Stimulated activated CD4-positive, alpha-beta T cell treated with anti-CD3 and anti-CD28 coated beads, Interleukin-1b, Interleukin-23, amount 100 ng/mL, for 1 hour (primary cell): ENCODE data around the gene LHX3.
"Not testable (repeated sequence)": the region's sequence is repeated elsewhere in the genome, so short reads cannot be mapped to it uniquely, and the experiment has no call there.

Experiments used
- DNase-seq, 2 donors: peaks; one replicate each; pipeline ENCODE4 v3.0.0-alpha.2; 2020; ENCODE audit warnings: low read depth in 2 of 2

Gene LHX3

GRCh38 chr9:136242248-136242647 lies 37.3 kb upstream of the LHX3 start:
- no peak for DNase-seq

DNA sequence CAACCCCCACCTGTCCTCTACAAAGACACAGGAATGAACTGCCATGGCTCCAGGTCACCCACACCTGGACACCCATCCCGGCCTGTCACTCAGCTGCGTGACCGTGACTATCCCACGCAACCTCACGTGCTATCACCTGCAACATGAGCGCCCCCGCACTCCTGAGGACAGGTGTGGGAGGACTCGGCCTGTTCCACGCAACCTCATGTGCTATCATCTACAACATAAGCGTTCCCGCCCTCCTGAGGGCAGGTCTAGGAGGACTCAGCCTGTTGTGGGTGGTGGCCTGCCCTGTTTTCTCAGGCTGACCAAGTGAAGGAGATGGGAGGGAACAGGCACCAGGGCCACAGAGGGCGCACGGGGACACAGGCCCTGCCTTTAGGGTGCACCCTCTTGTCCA lies 36.6 kb upstream of the LHX3 start:
- DNase-seq, result no peak

DNA sequence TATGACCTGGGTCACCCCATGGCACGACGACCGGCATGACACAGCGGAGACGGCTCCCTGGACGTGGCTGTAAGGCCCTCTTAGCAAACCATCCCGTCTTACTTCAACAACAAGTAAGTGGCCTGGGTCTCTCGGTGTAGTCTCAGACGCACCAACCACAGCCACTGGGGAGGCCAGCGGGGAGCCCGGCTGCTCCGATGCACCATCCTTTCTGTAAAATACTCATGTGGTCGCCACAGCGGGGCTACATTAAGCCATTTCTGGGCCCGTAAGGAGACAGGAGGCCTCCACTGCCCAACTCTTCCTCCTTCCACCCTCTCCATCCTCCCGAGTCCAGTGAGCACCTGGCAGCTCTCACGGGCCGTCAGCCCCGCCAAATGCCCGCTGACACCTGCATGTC lies 36.0 kb upstream of the LHX3 start:
- DNase-seq, result no peak

- DNase-seq, result no peak
Measured at GRCh38 chr9:136239983-136240330, 35.0 kb upstream of the LHX3 start.

DNA sequence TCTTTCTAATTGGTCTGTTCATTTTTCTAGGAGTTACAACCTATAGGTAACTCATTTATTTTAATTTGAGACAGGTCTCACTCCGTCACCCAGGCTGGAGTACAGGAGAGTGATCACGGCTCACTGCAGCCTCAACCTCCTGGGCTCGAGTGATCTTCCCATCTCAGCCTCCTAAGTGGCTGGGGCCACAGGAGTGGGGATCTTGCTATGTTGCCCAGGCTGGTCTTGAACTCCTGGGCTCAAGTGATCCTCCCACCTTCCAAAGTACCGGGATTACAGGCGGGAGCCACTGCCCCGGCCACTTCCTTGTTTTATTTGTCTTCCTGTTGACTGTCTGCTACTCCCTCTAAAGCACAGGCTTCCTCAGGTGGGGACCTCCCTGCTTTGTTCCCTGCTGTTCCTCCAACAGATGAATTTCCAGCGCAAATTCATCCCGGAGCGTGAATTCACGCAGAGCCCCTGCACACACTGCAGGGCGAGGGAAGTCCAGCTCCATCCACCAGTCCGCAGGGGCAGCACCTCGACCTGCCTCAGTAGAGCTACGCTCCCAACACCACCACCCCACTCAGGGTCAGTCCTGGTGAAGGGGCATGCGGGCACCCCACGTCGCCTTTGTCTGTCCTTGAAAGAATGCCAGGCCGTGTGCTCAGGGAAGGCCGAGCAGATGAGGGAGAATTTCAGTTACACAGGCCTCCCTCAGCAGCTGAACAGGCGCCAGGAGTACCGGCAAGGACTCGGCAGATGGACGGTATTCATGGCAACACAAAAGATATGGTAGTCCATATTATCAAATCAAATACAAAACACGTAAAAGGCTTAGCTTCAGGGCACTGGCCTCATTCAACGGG lies 34.4 kb upstream of the LHX3 start:
- no peak for DNase-seq

- DNase-seq, result no peak
Measured at GRCh38 chr9:136238342-136238732, 33.4 kb upstream of the LHX3 start.

DNA sequence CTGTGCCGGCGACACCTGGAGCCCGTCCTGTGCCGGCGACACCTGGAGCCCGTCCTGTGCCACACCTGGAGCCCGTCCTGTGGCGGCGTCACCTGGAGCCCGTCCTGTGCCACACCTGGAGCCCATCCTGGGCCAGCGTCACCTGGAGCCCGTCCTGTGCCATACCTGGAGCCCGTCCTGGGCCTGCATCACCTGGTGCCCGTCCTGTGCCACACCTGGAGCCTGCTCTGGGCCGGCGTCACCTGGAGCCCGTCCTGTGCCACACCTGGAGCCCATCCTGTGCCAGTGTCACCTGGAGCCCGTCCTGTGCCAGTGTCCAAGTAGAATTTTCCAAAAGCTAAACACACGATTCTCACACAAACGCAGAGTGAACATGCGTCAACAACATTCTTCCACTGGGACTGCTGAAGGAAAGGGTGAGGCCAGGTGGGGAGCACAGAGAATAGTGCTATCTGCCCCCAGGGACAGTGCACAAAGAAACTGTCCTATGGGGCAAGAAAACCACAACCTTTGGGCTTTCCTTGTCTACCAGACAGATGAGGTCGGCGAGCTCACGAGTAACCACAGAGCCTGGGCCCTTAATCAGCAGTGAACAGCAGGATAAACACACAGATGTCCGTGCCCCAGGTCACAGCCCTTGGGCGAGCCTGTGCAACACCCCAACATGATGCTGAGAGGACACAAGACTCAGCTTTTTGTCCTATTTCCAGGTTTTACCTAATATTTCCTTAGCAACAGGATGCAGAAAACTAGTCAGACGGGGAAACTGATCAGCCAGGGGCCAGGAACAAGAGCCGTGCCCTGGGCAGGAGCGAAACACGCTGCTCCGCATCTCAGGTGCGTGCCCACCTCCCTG lies 32.8 kb upstream of the LHX3 start:
- DNase-seq, result no peak

DNA sequence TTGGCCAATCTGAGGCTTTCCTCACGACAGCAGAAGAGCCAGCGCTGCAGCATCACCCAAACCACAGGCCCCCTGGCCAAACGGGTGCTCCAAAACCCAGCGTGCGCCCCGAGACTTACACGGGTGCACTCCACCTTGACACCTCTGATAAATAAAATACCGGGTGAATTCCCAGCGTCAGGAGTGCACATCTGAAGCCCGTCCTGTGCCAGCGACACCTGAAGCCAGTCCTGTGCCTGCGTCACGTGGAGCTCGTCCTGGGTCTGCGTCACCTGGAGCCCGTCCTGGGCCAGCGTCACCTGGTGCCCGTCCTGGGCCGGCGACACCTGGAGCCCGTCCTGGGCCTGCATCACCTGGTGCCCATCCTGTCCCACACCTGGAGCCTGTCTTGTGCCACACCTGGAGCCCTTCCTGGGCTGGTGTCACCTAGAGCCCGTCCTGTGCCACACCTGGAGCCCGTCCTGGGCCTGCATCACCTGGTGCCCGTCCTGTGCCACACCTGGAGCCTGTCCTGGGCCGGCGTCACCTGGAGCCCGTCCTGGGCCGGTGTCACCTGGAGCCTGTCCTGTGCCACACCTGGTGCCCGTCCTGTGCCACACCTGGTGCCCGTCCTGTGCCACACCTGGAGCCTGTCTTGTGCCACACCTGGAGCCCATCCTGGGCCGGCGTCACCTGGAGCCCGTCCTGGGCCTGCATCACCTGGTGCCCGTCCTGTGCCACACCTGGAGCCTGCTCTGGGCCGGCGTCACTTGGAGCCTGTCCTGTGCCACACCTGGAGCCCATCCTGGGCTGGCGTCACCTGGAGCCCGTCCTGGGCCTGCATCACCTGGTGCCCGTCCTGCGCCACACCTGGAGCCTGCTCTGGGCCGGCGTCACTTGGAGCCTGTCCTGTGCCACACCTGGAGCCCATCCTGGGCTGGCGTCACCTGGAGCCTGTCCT lies 31.8 kb upstream of the LHX3 start:
- DNase-seq, result not testable (repeated sequence)

GRCh38 chr9:136235709-136236455 lies 31.0 kb upstream of the LHX3 start:
- DNase-seq, result no peak

- no peak for DNase-seq
Measured at GRCh38 chr9:136235171-136235570, 30.2 kb upstream of the LHX3 start.

- no peak for DNase-seq
Measured at GRCh38 chr9:136234597-136234996, 29.7 kb upstream of the LHX3 start.

DNA sequence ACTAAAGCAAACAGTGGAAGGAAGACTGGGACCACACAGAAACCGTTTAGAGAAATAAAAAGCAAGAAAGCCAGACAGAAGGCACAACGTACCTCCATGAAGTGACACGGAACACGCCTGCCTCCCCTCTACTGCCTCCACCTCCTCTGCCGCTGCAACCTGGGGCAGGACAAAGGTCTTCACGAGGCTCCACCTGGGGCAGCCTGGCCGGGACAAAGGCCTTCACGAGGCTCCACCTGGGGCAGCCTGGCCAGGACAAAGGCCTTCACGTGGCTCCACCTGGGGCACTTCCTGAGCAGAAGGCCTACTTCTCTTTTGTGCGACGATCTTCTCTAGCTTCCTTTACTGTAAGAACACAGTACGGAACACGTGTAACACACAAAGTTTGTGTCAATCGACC lies 28.9 kb upstream of the LHX3 start:
- DNase-seq, result no peak

GRCh38 chr9:136233411-136233810 lies 28.5 kb upstream of the LHX3 start:
- no peak for DNase-seq

DNA sequence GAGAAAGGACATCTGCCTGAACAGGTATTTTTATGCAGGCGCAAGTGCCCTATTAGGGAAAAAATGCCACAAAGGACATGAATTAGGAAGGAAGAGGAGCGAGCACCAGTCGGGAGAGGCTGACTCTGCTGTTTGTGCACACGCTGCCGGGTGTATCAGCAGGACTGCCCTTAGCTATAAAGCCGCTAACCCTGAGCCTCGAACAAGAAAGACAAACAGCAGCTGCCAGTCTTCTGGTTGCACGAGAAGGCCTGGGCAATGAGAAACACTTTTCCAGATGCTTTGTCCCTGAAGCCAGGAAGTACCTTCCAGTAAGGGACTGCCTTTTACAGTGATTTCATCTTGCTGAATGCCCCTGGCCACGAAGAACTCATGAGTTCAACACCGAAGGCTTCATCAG lies 28.0 kb upstream of the LHX3 start:
- DNase-seq, result no peak

- no peak for DNase-seq
Measured at GRCh38 chr9:136231478-136232297, 26.8 kb upstream of the LHX3 start.

DNA sequence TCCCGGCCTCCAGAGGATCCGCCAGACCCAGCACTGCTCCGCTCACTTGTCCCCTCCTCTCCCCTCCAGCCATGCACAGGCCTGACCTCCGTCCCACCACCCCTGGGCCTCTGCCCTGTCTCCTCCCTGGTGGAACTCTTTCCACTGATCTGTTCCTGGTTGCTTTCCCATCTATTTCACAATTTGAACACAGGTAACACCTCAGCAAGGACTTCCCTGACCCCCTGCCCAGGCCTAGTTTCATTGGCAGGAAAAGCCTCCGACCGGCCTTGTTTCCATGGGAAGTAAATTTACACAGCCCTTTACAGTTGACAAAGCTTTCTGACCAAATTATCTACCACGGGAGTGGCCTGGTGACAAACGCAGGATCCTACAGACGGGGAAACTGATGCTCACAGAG lies 25.8 kb upstream of the LHX3 start:
- DNase-seq, result no peak

DNA sequence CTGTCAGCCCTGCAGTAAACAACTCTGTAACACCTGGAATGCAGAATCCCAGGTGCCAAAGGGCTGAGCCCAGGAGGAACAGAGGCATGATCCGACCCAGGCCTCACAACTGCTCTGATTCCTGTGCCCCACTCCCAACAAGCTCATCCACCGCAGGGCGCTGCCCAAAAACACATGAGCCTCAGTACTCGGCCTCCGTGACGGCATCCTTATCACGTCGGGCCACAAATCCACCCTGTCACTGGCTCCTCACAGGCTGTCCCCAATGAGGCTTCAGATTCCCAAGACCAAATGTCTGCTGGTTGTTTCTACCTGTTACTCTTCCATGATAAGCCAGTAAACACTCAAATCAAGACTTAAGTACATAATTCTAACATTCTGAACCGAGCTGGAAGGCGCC lies 25.4 kb upstream of the LHX3 start:
- DNase-seq, result no peak

GRCh38 chr9:136229096-136230065 lies 24.5 kb upstream of the LHX3 start:
- no peak for DNase-seq
